Head of caudate nucleus (tissue), 42 donors: ENCODE results near the gene CFAP77.

Source experiments
- DNase-seq, 42 donors: peaks; one replicate each; pipeline versions ENCODE4 v3.0.0 to v3.0.0-alpha.2; 2020 to 2021; ENCODE audit warnings: mixed read lengths in 7 of 42
- intact Hi-C: fragments of 100-400 bp; cut with DNase I; formaldehyde crosslinking; loops from one replicate; pipeline ENCODE4 v1.15.0; 2022

The CFAP77 gene

GRCh38 chr9:132531710-132532570 is 121.9 kb downstream of the CFAP77 start:
- intact Hi-C loops, result no loop called here

GRCh38 chr9:132534832-132535231 is 124.8 kb downstream of the CFAP77 start:
- intact Hi-C loops, result no loop called here

More at GRCh38 chr9:132531710-132532570, 121.9 kb downstream of the CFAP77 start:
- no peak for DNase-seq

GRCh38 chr9:132536124-132536523 is 126.1 kb downstream of the CFAP77 start:
- DNase-seq, result no peak
- intact Hi-C loops, result no loop called here

More at GRCh38 chr9:132534832-132535231, 124.8 kb downstream of the CFAP77 start:
- DNase-seq, result no peak

- no peak for DNase-seq
- intact Hi-C loops, result no loop called here
These were observed 127.3 kb downstream of the CFAP77 start for GRCh38 chr9:132537352-132537751.

- intact Hi-C loops, result no loop called here
- no peak for DNase-seq
These were observed 128.1 kb downstream of the CFAP77 start for GRCh38 chr9:132538071-132538470.

GRCh38 chr9:132539096-132539495 is 129.1 kb downstream of the CFAP77 start:
- no peak for DNase-seq
- intact Hi-C loops, result no loop called here

GRCh38 chr9:132541051-132541450 is 131.0 kb downstream of the CFAP77 start:
- DNase-seq, result no peak
- intact Hi-C loops, result no loop called here

- intact Hi-C loops, result no loop called here
These were observed 132.1 kb downstream of the CFAP77 start for GRCh38 chr9:132541870-132542830.

GRCh38 chr9:132543251-132543650 is 133.2 kb downstream of the CFAP77 start:
- intact Hi-C loops, result no loop called here
- no peak for DNase-seq

More at GRCh38 chr9:132541870-132542830, 132.1 kb downstream of the CFAP77 start:
- no peak for DNase-seq

- intact Hi-C loops, result no loop called here
- no peak for DNase-seq
These were observed 133.9 kb downstream of the CFAP77 start for GRCh38 chr9:132543960-132544359.

- intact Hi-C loops, result no loop called here
- DNase-seq, result no peak
These were observed 135.6 kb downstream of the CFAP77 start for GRCh38 chr9:132545578-132545977.

- peak in 26 of 42 donors; percentile 7 to 56 (median 27) for DNase-seq
- intact Hi-C loops, result no loop called here
These were observed 136.4 kb downstream of the CFAP77 start for GRCh38 chr9:132546148-132547051.

- intact Hi-C loops, result no loop called here
- no peak for DNase-seq
These were observed 137.0 kb downstream of the CFAP77 start for GRCh38 chr9:132547052-132547431.

- intact Hi-C loops, result no loop called here
- no peak for DNase-seq
These were observed 137.4 kb downstream of the CFAP77 start for GRCh38 chr9:132547436-132547835.

- intact Hi-C loops, result no loop called here
- no peak for DNase-seq
These were observed 138.1 kb downstream of the CFAP77 start for GRCh38 chr9:132547976-132548730.

- DNase-seq, result no peak
- intact Hi-C loops, result no loop called here
These were observed 139.0 kb downstream of the CFAP77 start for GRCh38 chr9:132548751-132549640.

GRCh38 chr9:132551556-132551955 is 141.5 kb downstream of the CFAP77 start:
- no peak for DNase-seq
- intact Hi-C loops, result no loop called here
